ENCODE data around the gene SPATA20.

SPATA20 gene

DNA sequence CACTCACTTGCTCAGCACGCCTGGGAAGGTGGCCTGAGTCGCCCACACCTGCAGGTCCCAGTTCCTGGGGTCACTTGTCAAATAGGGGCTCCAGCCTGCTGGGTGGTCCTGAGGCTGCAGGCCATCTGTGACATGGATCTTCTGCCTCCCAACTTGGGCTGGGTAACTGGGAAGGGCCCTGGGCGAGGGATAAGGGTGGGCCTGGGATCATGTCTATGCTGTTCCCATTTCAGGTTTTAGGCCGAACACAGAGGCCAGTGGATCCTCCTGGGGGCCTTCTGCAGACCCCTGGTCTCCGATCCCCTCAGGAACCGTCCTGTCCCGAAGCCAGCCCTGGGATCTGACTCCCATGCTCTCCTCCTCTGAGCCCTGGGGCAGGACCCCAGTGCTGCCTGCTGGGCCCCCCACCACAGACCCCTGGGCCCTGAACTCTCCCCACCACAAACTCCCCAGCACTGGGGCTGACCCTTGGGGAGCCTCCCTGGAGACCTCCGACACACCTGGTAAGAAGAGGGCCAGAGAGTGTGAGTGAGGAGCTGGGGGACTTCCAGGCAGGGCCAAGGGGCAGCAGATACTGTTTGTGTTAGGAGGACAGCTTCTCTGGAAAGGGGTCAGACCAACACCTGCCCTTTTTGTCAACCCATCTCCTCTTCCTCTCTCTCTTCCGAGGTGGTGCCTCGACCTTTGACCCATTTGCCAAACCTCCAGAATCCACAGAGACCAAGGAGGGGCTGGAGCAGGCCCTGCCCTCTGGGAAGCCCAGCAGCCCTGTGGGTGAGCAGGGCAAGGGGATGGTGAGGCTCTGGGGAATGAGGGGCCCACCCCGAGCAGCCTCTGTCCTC is 6.2 kb upstream of the SPATA20 start:
- TF ChIP-seq, protein P1, sequence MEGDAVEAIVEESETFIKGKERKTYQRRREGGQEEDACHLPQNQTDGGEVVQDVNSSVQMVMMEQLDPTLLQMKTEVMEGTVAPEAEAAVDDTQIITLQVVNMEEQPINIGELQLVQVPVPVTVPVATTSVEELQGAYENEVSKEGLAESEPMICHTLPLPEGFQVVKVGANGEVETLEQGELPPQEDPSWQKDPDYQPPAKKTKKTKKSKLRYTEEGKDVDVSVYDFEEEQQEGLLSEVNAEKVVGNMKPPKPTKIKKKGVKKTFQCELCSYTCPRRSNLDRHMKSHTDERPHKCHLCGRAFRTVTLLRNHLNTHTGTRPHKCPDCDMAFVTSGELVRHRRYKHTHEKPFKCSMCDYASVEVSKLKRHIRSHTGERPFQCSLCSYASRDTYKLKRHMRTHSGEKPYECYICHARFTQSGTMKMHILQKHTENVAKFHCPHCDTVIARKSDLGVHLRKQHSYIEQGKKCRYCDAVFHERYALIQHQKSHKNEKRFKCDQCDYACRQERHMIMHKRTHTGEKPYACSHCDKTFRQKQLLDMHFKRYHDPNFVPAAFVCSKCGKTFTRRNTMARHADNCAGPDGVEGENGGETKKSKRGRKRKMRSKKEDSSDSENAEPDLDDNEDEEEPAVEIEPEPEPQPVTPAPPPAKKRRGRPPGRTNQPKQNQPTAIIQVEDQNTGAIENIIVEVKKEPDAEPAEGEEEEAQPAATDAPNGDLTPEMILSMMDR (IDR thresholded peaks at IDR 0.05; ENCODE audit: borderline replicate concordance, insufficient read depth, low read depth, low read length) = no peak
- H3K4me3 ChIP-seq (ENCODE audit: low read depth, low read length) = no peak overlapping the region

DNA sequence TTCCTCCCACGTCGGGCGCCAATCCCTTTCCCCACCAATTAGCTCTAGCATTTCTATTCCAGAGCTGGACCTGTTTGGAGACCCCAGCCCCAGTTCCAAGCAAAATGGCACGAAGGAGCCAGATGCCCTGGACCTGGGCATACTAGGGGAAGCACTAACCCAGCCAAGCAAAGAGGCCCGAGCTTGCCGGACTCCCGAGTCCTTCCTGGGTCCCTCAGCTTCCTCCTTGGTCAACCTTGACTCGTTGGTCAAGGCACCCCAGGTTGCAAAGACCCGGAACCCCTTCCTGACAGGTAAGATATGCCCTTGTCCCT is 5.6 kb upstream of the SPATA20 start:
- TF ChIP-seq, protein P1 (IDR thresholded peaks at IDR 0.05; ENCODE audit: borderline replicate concordance, insufficient read depth, low read depth, low read length) = no peak
- H3K4me3 ChIP-seq (ENCODE audit: low read depth, low read length) = peak overlapping the region; percentile 8

DNA sequence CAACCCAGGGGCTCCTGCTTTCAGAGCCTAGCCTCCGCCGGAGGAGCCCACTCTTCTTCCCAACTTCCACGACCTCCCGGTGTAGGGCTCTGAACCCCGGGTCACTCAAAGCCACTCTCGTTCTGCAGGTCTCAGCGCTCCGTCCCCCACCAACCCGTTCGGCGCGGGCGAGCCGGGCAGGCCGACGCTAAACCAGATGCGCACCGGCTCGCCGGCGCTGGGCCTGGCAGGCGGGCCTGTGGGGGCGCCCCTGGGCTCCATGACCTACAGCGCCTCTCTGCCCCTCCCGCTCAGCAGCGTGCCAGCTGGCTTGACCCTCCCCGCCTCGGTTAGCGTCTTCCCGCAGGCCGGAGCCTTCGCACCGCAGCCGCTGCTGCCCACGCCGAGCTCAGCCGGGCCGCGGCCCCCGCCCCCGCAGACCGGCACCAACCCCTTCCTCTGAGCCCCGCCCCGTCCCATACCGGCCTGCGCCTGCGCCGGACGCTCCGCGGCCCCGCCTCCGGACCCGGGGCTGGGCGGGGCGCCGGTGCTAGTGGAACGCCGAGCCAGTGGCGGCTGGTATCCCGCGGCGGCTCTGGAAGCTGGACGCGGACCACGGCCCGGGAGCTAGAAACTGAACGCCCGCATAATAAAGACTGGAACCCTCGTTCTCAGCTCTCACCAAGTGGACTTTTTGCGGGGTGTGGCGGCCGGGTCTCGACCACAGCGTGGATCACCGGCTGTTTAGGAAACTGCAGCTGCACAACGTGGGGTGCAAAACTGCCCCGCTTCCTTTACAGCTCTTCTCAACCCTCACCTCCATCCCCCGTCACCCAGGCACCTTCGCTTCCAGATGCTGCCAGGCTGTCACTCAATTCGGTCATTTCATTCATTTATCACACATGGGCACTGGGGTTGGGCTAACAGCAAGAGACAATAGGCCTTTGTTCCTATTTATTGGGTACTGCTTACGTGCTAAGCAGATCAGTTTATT is 5.0 kb upstream of the SPATA20 start:
- peak overlapping the region; percentile 57 for H3K4me3 ChIP-seq (ENCODE audit: low read depth, low read length)
- TF ChIP-seq, protein P1 (IDR thresholded peaks at IDR 0.05; ENCODE audit: borderline replicate concordance, insufficient read depth, low read depth, low read length) = peak; percentile 59

DNA sequence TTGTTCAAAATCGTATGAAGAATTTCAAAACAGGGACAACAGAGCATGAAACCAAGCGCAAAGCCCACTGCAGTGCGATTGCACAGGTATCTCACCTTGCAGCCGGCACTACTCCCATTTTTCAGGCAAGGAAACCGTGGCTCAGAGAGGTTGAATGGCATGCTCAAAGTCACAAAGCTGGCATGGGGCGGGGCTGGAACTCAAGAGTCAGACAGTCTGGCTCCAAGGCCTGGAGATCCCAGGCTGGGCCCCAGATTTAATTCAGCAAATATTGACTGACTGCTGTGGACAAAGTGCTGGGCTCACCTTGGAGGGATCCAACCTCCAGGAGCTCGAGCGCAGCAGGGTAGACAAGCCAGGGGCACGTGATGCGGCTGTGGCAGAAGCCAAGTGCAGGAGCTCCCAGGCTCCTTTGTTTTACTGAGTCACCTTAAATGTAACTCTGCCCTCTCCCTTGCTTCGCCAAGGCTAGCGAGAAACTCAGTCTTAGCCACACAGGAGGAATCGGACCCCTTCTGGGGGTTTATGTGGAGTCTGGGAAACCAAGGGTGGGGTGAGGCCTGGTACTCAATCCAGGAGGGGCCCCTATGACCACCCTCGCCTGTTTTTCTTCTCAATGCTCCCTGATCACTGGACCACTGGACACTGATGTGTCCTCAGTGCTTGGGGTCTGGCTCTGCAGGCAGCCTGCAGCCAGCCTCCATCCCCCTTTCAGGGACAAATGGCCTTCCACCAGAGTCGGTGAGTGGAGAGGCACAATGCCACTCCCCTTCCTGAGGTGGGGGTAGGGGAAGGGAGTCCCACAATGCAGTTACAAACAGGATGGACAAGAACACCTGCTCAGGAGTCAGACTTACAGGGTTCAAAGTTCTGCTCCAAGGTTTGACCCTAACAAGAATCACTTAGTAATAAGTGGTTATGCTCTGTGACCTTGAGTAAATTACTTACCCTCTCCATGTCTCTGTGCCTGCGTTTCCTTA is 3.9 kb upstream of the SPATA20 start:
- H3K4me3 ChIP-seq (ENCODE audit: low read depth, low read length) = no peak overlapping the region
- TF ChIP-seq, protein P1 (IDR thresholded peaks at IDR 0.05; ENCODE audit: borderline replicate concordance, insufficient read depth, low read depth, low read length) = no peak

DNA sequence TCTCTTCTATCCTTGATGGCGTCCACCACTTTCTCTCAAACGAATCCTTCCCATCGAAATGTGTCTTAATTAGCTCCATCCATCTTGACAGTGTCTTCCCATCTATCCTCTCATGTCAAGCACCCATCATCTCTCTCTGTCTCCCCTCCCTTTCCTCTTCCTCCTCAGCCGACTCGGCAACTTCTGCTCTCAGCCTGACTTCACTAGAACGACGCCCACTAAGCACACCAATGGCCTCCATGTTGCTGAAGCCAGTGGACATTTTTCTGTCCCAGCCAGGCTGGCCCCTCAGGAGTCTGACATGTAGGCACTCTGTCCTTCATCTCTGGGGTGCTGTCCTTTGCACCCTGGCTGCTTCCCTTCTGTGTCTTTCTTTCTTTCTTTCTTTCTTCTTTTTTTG is 2.5 kb upstream of the SPATA20 start:
- TF ChIP-seq, protein P1 (IDR thresholded peaks at IDR 0.05; ENCODE audit: borderline replicate concordance, insufficient read depth, low read depth, low read length) = no peak
- H3K4me3 ChIP-seq (ENCODE audit: low read depth, low read length) = no peak overlapping the region

DNA sequence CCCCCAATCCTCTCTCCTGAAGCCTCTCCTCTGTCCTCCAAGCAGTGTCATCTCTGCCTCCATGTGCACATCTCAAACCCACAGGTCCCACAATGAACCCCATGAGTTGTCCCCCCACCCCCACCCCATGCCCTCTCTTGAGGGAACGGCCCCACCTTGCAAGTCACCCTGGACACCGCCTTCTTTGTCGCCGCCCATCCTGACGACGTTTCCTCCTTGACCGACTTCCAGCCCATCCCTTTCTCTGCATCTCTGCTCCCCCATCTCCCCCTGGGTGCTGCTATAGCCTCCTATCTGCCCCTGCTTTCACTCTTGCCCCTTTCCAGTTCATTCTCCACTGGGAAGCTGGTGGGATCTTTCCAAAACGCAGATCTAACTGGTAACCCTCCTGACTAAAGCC is 1.7 kb upstream of the SPATA20 start:
- H3K4me3 ChIP-seq (ENCODE audit: low read depth, low read length) = no peak overlapping the region
- TF ChIP-seq, protein P1 (IDR thresholded peaks at IDR 0.05; ENCODE audit: borderline replicate concordance, insufficient read depth, low read depth, low read length) = no peak

All from GM12875 (cell line).